Glomerular visceral epithelial cell (primary cell): ENCODE measurements around the gene HNRNPLL.
"Not testable (repeated sequence)": the region's sequence is repeated elsewhere in the genome, so short reads cannot be mapped to it uniquely, and the experiment has no call there.

Source experiments
- DNase-seq: peaks from one replicate; pipeline ENCODE4 v3.0.0-alpha.2; 2016; ENCODE audit errors: extremely low spot score

The HNRNPLL gene

GRCh38 chr2:38602732-38603401 lies at the start of gene HNRNPLL:
TSS of gene HNRNPLL (minus strand) at chr2:38602928. CDS start at chr2:38602626, 302 bp downstream.
- peak; percentile 95 for DNase-seq

DNA sequence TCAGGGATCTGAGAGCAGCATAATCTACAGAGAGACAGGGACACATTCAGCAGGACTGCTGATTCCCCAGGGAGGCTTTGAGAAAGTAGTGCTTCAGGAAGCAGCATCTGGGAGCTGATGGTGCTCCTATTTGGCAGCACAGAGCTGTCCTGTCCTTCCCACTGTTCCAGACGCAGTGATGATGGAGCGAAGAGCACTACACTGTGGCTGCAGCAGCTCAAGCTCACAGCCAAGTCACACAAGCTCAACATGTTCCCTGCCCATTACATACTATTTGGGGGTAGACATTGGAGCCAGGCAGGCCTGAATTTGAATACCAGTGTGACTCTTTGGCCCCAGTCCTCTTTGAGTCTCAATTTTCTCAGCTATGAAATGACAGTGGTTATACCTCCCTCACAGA lies 48.0 kb upstream of the HNRNPLL start:
- DNase-seq = no peak

DNA sequence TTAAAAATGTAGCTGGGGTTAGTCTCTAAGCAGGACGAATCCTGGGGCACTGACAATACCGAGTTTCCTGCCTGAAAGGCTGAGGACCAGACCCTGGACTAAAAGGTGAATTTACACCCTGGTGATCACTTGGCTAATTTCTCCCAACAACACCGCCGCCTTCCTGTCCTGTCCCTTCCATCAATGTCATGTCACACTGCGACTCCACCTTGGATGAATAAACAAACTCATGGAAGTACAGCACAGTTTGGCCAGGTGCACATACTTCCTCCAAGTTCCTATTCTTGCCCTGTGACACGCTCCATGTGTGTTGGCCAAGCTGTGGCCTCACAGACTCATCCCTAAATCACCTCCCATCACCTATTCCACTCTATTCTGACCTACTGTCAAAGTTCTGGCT lies 47.3 kb upstream of the HNRNPLL start:
- DNase-seq = no peak

GRCh38 chr2:38649176-38649728 lies 46.5 kb upstream of the HNRNPLL start:
- no peak for DNase-seq

GRCh38 chr2:38648107-38648761 lies 45.5 kb upstream of the HNRNPLL start:
- DNase-seq = no peak

DNA sequence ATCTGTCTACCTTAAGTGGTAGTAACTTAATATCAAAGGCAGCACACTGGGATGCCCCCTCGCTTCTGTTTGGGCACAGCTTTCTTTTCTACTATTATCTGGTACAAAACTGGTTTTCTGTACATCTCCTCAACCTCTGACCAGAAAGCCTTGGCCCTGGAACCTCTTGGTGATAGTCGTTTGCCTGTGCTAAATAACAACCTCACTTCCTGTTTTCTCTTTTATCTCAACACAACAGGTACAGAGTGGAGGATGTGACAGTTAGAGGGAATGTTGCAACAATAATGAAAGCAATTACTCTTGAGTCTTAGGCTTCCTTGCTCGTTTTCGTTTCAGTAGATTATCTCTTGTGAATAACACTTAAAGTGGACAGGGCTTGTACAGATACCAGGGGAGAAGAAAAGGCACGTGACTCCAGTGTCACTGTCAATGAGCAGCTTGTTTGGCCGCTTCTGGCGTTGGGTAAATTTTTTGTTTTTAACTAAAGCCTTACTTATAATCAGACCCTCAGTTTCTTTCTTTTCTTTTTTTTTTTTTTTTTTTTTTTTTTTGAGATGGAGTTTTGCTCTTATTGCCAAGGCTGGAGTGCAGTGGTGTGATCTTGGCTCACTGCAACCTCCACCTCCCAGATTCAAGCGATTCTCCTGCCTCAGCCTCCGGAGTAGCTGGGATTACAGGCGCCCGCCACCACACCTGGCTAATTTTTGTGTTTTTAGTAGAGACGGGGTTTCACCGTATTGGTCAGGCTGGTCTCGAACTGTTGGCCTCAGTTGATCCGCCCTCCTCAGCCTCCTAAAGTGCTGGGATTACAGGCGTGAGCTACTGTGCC lies 41.2 kb upstream of the HNRNPLL start:
- not testable (repeated sequence) for DNase-seq

GRCh38 chr2:38643021-38643671 lies 40.4 kb upstream of the HNRNPLL start:
- DNase-seq = no peak

DNA sequence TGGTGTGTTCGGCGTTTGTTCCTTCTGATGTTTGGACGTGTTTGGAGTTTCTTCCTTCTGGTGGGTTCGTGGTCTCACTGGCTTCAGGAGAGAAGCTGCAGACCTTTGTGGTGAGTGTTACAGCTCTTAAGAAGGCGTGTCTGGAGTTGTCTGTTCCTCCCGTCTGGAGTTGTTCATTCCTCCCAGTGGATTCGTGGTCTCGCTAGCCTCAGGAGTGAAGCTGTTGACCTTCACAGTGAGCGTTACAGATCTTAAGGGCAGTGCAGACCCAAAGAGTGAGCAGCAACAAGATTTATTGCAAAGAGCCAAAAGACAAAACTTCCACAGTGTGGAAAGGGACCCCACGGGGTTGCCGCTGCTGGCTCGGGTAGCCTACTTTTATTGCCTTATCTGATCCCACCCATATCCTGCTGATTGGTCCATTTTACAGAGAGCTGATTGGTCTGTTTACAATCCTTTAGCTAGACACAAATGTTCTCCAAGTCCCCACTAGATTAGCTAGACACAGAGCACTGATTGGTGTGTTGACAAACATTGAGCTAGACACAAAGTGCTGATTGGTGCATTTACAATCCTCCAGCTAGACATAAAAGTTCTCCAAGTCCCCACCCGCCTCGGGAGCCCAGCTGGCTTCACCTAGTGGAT lies 39.8 kb upstream of the HNRNPLL start:
- not testable (repeated sequence) for DNase-seq

GRCh38 chr2:38636069-38636468 lies 33.3 kb upstream of the HNRNPLL start:
- no peak for DNase-seq

DNA sequence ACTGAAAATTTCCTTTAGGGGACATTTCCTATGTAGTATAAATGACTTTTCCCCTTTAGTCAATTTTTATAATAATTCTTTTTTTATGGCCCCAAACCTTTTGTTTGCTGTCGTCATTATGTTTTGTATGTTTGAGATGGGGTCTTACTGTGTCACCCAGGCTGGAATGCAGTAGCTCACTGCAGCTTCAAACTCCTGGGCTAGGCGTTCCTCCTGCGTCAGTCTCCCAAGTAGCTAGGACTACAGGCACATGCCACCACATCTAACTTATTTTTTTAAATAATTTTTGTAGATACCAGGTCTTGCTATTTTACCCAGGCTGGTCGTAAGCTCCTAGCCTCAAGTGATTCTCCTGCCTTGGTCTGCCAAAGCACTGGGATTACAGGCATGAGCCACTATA lies 32.4 kb upstream of the HNRNPLL start:
- no peak for DNase-seq

DNA sequence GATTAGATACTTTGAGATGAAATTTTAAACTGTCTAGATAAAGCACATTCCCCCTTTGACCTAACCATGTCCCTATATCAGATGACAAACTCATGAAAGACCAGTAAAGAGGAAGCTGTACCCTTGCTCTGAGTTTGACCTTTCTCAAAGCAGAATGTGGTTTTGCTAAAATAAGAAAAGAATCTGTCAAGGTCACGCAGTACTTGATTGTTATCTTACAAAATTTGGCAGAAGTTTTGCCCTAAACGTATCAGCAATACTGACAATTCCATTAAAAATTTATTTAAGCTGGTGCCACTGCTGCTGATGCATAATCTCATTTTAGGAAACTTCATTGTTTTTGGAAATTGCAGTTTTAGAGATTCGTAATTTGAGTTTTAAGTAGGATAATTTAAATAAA lies 32.0 kb upstream of the HNRNPLL start:
- no peak for DNase-seq

- no peak for DNase-seq
Measured at GRCh38 chr2:38633895-38634294, 31.2 kb upstream of the HNRNPLL start.

DNA sequence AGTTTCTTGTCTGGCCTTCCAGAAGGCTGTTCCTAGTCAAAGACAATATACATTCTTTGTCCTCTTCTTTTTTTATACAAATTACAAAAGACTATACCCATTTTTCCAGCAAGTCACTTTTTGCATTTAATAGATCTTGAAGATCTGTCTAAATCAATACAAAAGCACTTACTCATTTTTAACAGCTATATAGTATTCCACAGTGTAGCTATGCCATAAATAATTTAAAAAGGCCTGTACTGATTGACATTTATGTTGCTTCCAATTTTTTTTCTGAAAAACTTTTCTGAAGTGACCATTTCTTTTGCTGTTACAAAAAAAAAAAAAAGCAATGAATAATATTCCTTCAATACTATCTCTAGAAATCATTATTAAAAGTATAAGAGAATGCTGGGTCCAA lies 30.3 kb upstream of the HNRNPLL start:
- DNase-seq = no peak

DNA sequence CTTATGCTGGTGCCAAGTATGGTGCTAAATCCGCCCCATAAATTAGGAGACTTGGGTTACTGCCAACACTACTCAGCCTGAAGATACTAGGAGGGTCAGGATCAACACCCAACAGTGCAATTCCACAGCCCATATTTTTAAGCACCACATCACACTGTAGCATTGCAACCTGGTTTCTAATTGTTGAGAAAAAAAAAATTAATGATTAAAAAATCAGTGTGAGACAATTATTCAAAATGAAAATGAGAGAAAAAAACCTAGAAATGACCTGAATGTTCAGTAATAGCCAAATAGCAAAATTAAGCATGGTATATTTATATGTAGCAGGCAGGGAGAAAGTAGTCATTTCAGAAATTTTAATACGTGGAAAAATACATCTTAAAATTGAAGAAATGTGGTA lies 29.2 kb upstream of the HNRNPLL start:
- no peak for DNase-seq

DNA sequence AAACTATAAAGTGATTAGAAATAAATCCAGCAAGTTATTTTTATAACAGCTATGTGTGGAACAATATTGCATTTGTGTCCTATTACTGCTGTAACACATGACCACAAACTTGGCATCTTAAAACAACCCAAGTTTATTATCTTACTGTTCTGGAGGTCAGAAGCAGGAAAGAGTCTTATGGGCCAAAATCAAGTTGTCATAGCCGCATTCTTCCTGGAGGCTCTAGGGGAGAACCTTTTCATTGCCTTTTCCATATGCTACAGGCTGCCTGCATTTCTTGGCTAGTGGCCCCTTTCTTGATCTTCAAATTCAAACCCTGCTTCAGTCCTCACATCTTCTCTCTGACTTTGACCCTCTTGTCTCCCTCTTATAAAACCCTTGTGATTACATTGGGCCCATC lies 27.0 kb upstream of the HNRNPLL start:
- no peak for DNase-seq

DNA sequence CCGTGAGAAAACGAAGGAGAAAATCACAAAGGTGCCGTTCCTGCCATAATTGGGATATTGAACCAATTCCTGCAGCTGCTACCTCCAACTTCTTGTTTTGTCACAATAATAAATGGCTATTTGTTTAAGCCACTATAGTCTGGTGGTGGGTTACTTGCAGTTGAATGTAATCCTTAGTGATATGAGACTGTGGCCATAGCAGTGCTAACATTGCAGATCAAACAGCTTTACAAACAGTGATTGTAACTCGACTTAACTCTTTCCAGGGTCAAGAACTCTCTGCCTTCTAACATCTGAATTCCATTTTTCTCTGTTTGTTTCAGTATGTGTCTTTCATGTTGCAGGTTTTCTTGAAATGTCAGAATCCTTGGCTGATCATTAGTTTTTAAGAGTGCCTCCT lies 24.7 kb upstream of the HNRNPLL start:
- no peak for DNase-seq

DNA sequence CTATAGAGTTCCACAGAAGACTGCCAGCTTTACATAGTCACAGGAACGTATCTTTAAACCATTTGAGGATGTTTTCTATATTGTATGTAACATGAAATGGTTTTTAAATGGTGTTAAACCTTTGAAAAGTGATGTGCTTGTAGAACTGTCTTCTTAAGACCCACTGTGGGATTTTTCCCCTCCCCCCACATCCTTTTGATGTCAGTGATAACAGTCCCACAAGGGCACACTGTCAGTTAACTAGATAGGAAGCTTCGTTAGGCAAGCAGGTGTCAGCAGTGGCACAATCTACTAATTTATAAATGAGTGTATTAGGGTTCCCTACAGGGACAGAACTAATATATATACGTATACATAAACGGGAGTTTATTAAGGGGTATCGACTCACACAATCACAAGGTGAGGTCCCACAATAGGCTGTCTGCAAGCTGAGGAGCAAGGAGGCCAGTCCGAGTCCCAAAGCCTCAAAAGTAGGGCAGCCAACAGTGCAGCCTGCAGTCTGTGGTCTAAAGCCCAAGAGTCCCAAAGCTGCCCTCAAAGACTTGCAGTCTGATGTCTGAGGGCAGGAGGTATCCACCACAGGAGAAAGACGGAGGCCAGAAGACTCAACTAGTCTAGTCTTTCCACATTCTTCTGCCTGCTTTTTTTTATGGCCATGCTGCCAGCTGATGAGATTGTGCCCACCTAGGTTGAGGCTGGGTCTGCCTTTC lies 23.8 kb upstream of the HNRNPLL start:
- no peak for DNase-seq

DNA sequence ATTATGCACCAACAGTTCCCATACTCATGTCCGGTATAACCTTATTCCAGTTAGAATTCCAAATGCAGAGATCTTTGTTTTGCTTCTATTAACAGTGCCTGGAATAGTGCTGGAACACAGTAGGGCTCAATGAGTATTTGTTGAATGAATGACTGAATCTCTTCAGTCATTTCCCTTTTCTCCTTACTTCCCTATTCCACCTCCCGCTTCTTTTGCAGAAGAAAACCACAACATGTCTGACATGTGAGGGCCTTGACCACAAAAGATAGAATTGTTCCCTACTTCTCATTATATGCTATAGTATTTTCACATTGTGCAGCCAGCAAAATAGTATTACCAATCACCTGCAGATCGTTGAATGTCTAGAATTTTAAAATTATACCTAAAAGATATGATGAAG lies 19.5 kb upstream of the HNRNPLL start:
- no peak for DNase-seq

GRCh38 chr2:38621018-38621417 lies 18.3 kb upstream of the HNRNPLL start:
- no peak for DNase-seq

GRCh38 chr2:38620282-38620977 lies 17.7 kb upstream of the HNRNPLL start:
- DNase-seq = no peak
